ENCODE measurements around the gene PRKX. TPM values are rescaled to one million over a fixed set of nuclear protein-coding genes. Genes with fewer than 3 reads are reported as not detected.
A peak's percentile ranks its signal among the peaks of the same experiment; 100 is the strongest.
"Not testable (repeated sequence)": the region's sequence is repeated elsewhere in the genome, so short reads cannot be mapped to it uniquely, and the experiment has no call there.

PRKX gene
- total and polyA plus RNA-seq, 2 of the 8 experiments (the other 6 are each of a cell fraction or from before 2014, with no cell fraction given): 19.4 to 55.3 TPM

DNA sequence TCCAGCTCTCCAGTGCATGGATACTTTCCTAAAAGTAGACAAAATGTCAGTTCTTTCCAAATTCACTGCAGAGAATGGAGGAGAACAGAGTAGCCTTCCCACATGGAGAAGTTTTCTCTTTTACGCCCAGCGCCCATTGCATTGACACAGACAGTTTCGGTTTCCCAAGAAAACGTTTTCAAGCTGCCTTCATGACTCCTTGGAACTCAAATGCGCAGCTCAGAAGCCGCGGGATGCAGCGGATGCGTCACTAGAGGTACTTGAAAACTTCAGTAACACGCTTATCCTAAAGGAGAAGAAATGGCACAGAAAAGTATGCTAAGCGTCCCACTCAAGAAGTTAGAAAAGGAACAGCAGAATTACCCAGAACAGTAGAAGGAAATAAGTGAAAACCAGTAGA, 23.1 kb upstream of the PRKX start:
- H4K20me1 ChIP-seq (replicated peaks in 1 of 2; ENCODE audit: control insufficient read depth in 1 of 2, insufficient read depth in 2 of 2, low read length in 2 of 2); H3K27me3 ChIP-seq (replicated peaks in 1 of 4; ENCODE audit: control insufficient read depth in 3 of 4, extremely low read depth in 1 of 4, insufficient read depth in 3 of 4, low read length in 3 of 4); H3K18ac ChIP-seq (ENCODE audit: extremely low read depth, low read length); POLR2A ChIA-PET (ENCODE audit: partially characterized antibody); H2BK20ac ChIP-seq (ENCODE audit: low read length); H2BK120ac ChIP-seq (replicated peaks; ENCODE audit: low read depth, low read length); H3K56ac ChIP-seq (replicated peaks; ENCODE audit: insufficient read length, low read depth, low read length); H3K9ac ChIP-seq (replicated peaks in 1 of 4; ENCODE audit: extremely low read depth in 1 of 4, low read depth in 3 of 4, low read length in 3 of 4); H3K79me1 ChIP-seq (ENCODE audit: low read depth, low read length); H3K4me3 ChIP-seq (ENCODE audit: extremely low read depth in 1 of 4, insufficient read depth in 2 of 4, low read depth in 3 of 4, low read length in 4 of 4); H2AFZ ChIP-seq (ENCODE audit: low read length); H3K23ac ChIP-seq (ENCODE audit: insufficient read length); H3K36me3 ChIP-seq (ENCODE audit: control insufficient read depth in 2 of 4, insufficient read depth in 4 of 4, low read length in 3 of 4); H2AK5ac ChIP-seq (ENCODE audit: low read depth, low read length); H3K4me2 ChIP-seq (ENCODE audit: insufficient read depth in 1 of 2, low read depth in 2 of 2, low read length in 2 of 2); H4K8ac ChIP-seq (ENCODE audit: extremely low read depth, insufficient read depth, low read length); H2BK15ac ChIP-seq (ENCODE audit: low read length); H4K91ac ChIP-seq (replicated peaks; ENCODE audit: insufficient read length, low read length); H3K14ac ChIP-seq (ENCODE audit: insufficient read length); H3K27ac ChIP-seq (ENCODE audit: low read depth, low read length); H3K4ac ChIP-seq (replicated peaks; ENCODE audit: insufficient read length, low read depth, low read length); H2BK5ac ChIP-seq (ENCODE audit: low read depth, low read length); H3K23me2 ChIP-seq (ENCODE audit: low read depth, low read length); H3K79me2 ChIP-seq (ENCODE audit: control insufficient read depth in 1 of 2, insufficient read depth in 2 of 2, low read length in 2 of 2); H4K5ac ChIP-seq (ENCODE audit: insufficient read length, low read depth, low read length); H3K4me1 ChIP-seq (replicated peaks in 1 of 4; ENCODE audit: control insufficient read depth in 3 of 4, insufficient read depth in 4 of 4, low read length in 3 of 4); H3K9me3 ChIP-seq (ENCODE audit: insufficient read depth in 2 of 2, low read depth in 1 of 2, low read length in 1 of 2); CTCF ChIA-PET (ENCODE audit: partially characterized antibody); DNase-seq (ENCODE audit: low read depth in 1 of 2, low spot score in 2 of 2); H2BK12ac ChIP-seq (ENCODE audit: low read depth, low read length): not testable (repeated sequence)
- WGBS, 2 experiments (ENCODE audit: extremely low coverage in 1 of 2, insufficient coverage in 1 of 2, insufficient read length in 1 of 2, insufficient replicate concordance in 2 of 2, low coverage in 1 of 2, low lambda C conversion rate in 2 of 2, missing lambda C conversion rate in 1 of 2): 71% methylated on average over 11 of the region's 11 CpGs; no CpG with 5 or more reads in 1 of the 2 experiments
- FAIRE-seq: peak; percentile 7

DNA sequence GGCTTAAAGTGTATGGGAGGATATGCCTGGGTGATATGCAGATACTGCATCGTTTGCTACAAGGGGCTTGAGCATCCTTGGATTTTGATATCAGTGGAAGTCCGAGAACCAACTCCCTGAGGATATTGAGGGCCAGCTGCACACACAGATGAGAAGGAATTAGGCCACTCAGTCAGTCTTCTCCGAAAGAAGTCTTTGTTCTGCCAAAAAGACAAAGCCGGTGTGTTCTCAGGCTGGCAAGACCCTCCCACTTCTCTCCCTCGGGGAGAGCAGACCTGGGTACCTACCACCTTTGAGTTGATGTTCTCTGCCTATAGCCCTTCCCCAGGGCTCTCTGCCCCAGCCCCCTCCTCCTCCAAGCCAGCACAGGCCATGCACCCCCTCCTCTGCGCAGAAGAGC, 22.4 kb upstream of the PRKX start:
- H3K36me3 ChIP-seq (ENCODE audit: control insufficient read depth in 2 of 4, insufficient read depth in 4 of 4, low read length in 3 of 4); H4K91ac ChIP-seq (replicated peaks; ENCODE audit: insufficient read length, low read length); H3K4me2 ChIP-seq (ENCODE audit: insufficient read depth in 1 of 2, low read depth in 2 of 2, low read length in 2 of 2); H3K9me3 ChIP-seq (ENCODE audit: insufficient read depth in 2 of 2, low read depth in 1 of 2, low read length in 1 of 2); CTCF ChIA-PET (ENCODE audit: partially characterized antibody); H3K4me3 ChIP-seq (ENCODE audit: extremely low read depth in 1 of 4, insufficient read depth in 2 of 4, low read depth in 3 of 4, low read length in 4 of 4); H2BK5ac ChIP-seq (ENCODE audit: low read depth, low read length); H2BK20ac ChIP-seq (ENCODE audit: low read length); H2BK15ac ChIP-seq (ENCODE audit: low read length); DNase-seq (ENCODE audit: low read depth in 1 of 2, low spot score in 2 of 2); POLR2A ChIA-PET (ENCODE audit: partially characterized antibody); H4K8ac ChIP-seq (ENCODE audit: extremely low read depth, insufficient read depth, low read length); H2AFZ ChIP-seq (ENCODE audit: low read length); H3K23ac ChIP-seq (ENCODE audit: insufficient read length); H3K56ac ChIP-seq (replicated peaks; ENCODE audit: insufficient read length, low read depth, low read length); H3K9ac ChIP-seq (replicated peaks in 1 of 4; ENCODE audit: extremely low read depth in 1 of 4, low read depth in 3 of 4, low read length in 3 of 4); H3K18ac ChIP-seq (ENCODE audit: extremely low read depth, low read length); H2AK5ac ChIP-seq (ENCODE audit: low read depth, low read length); H3K79me1 ChIP-seq (ENCODE audit: low read depth, low read length); H3K23me2 ChIP-seq (ENCODE audit: low read depth, low read length); H3K4ac ChIP-seq (replicated peaks; ENCODE audit: insufficient read length, low read depth, low read length); H4K5ac ChIP-seq (ENCODE audit: insufficient read length, low read depth, low read length); H2BK12ac ChIP-seq (ENCODE audit: low read depth, low read length); FAIRE-seq; H3K14ac ChIP-seq (ENCODE audit: insufficient read length); H2BK120ac ChIP-seq (replicated peaks; ENCODE audit: low read depth, low read length); H3K27ac ChIP-seq (ENCODE audit: low read depth, low read length); H4K20me1 ChIP-seq (replicated peaks in 1 of 2; ENCODE audit: control insufficient read depth in 1 of 2, insufficient read depth in 2 of 2, low read length in 2 of 2); H3K79me2 ChIP-seq (ENCODE audit: control insufficient read depth in 1 of 2, insufficient read depth in 2 of 2, low read length in 2 of 2); H3K4me1 ChIP-seq (replicated peaks in 1 of 4; ENCODE audit: control insufficient read depth in 3 of 4, insufficient read depth in 4 of 4, low read length in 3 of 4); H3K27me3 ChIP-seq (replicated peaks in 1 of 4; ENCODE audit: control insufficient read depth in 3 of 4, extremely low read depth in 1 of 4, insufficient read depth in 3 of 4, low read length in 3 of 4): not testable (repeated sequence)
- WGBS, 2 experiments (ENCODE audit: extremely low coverage in 1 of 2, insufficient coverage in 1 of 2, insufficient read length in 1 of 2, insufficient replicate concordance in 2 of 2, low coverage in 1 of 2, low lambda C conversion rate in 2 of 2, missing lambda C conversion rate in 1 of 2): 94% methylated on average over 2 of the region's 6 CpGs; no CpG with 5 or more reads in 1 of the 2 experiments
